ENCODE data around the gene OR13C8.

GRCh38 chr9:104608336-104608735 lies 39.4 kb downstream of the OR13C8 start:
- TF ChIP-seq POLR2A (IDR thresholded peaks at IDR 0.05) (no peak), CTCF (IDR thresholded peaks at IDR 0.05) (no peak)
